ENCODE measurements around the gene PNKD. TPM values are rescaled to one million over a fixed set of nuclear protein-coding genes. Genes with fewer than 3 reads are reported as not detected.
"Not testable (repeated sequence)": the region's sequence is repeated elsewhere in the genome, so short reads cannot be mapped to it uniquely, and the experiment has no call there.

PNKD gene
- total RNA-seq, 1 experiment from 2014 or later, result 57.7 TPM

DNA sequence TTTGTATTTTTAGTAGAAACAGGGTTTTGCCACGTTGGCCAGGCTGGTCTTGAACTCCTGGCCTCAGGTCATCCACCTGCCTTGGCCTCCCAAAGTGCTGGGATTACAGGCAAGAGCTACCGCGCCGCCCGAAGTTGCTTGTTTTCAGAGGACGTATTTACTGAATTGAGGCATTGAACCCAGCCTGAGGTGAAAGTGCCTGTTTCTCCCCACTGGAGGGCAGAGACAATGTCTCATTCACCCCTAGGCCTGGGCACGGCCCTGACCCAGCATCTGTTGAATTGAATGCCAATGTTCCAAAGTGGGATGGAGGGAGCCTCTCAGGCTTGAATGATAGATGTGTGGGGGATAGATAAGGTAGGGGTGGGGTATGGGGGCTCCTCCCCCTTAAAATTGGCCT lies 26.5 kb downstream of the PNKD start:
- Histone ChIP-seq H3K27me3 (replicated peaks) (no peaks in the 10 kb centered on the region), H3K4me1 (replicated peaks) (peaks cover 5% of the 10 kb centered on the region), H3K27ac (no peak overlapping the region), H3K9me3 (replicated peaks) (no peaks in the 10 kb centered on the region), H3K4me3 (no peak overlapping the region), H3K36me3 (no peaks in the 10 kb centered on the region)
- DNase-seq (ENCODE audit: low read depth in 1 of 2, low spot score in 2 of 2), result no peak

- Histone ChIP-seq H3K4me3 (no peak overlapping the region), H3K36me3 (no peaks in the 10 kb centered on the region), H3K27me3 (replicated peaks) (no peaks in the 10 kb centered on the region), H3K27ac (no peak overlapping the region), H3K4me1 (replicated peaks) (no peaks in the 10 kb centered on the region), H3K9me3 (replicated peaks) (no peaks in the 10 kb centered on the region)
- DNase-seq (ENCODE audit: low read depth in 1 of 2, low spot score in 2 of 2), result no peak
Observed at GRCh38 chr2:218298314-218298875, 28.1 kb downstream of the PNKD start.

- no peak for DNase-seq (ENCODE audit: low read depth in 1 of 2, low spot score in 2 of 2)
- Histone ChIP-seq H3K9me3 (replicated peaks) (no peaks in the 10 kb centered on the region), H3K4me1 (replicated peaks) (no peaks in the 10 kb centered on the region), H3K27me3 (replicated peaks) (no peaks in the 10 kb centered on the region), H3K4me3 (no peak overlapping the region), H3K36me3 (no peaks in the 10 kb centered on the region), H3K27ac (no peak overlapping the region)
Observed at GRCh38 chr2:218300141-218300540, 29.8 kb downstream of the PNKD start.

- Histone ChIP-seq H3K4me3 (no peak overlapping the region), H3K27ac (no peak overlapping the region), H3K4me1 (replicated peaks) (no peaks in the 10 kb centered on the region), H3K9me3 (replicated peaks) (no peaks in the 10 kb centered on the region), H3K36me3 (no peaks in the 10 kb centered on the region), H3K27me3 (replicated peaks) (no peaks in the 10 kb centered on the region)
- DNase-seq (ENCODE audit: low read depth in 1 of 2, low spot score in 2 of 2), result peak; percentile 73 to 82
Observed at GRCh38 chr2:218301176-218301819, 31.0 kb downstream of the PNKD start.

DNA sequence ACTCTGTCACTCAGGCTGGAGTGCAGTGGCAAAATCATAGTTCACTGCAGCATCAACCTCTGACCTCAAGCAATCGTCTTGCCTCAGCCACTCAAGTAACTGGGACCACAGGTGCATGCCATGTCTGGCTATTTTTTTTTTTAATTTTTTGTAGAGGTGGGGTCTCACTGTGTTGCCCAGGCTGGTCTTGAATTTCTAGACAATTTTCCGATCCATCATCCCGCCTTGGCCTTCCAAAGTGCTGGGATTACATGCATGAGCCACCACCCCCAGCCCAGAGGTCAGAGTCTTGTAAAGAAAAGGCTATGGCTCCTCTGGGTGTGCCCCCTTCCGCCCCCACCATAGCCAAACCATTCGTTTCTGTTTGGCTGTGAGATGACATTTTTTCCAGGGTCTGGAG lies 35.1 kb downstream of the PNKD start:
- no peak overlapping the region for H3K4me3 ChIP-seq
- H3K36me3 ChIP-seq, result no peaks in the 10 kb centered on the region
- no peak overlapping the region for H3K27ac ChIP-seq
- DNase-seq (ENCODE audit: low read depth in 1 of 2, low spot score in 2 of 2), result no peak
- no peaks in the 10 kb centered on the region for H3K4me1 ChIP-seq (replicated peaks)
- H3K27me3 ChIP-seq (replicated peaks), result no peaks in the 10 kb centered on the region
- H3K9me3 ChIP-seq (replicated peaks), result no peaks in the 10 kb centered on the region

DNA sequence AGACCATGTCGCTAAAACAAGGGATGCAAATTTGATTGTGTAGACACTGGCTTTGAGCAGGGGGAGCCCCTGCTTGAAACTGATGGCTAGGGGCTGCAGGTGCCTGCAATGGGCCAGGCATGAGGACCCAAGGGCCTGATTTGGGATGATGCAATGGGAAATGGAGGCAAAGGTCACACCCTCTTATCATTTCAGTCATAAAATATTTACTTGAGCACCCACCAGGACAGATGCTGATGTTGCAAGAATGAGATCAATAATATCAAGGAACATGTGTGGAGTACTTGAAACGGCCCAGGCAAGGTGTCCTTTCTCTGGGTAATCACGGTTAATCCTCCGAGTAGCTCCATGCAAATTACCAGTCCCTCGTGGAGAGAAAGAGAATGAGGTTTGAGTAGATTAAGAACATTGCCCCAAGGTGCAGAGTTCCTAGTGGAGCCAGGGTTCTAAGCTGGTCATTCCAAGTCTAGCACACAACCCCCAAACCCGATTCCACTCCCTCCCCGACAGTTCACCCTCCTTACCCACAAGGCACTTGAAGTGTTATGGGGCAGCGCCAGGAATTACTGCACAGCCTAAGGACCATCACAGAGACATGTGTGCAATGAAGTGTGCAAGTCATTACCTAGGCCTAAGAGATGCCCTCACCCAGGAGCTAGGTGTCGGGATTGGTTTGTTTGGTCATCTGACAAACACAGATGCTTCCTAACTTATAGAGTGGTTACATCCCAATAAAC lies 36.0 kb downstream of the PNKD start:
- H3K27me3 ChIP-seq (replicated peaks), result no peaks in the 10 kb centered on the region
- no peak overlapping the region for H3K27ac ChIP-seq
- no peaks in the 10 kb centered on the region for H3K9me3 ChIP-seq (replicated peaks)
- H3K36me3 ChIP-seq, result no peaks in the 10 kb centered on the region
- H3K4me1 ChIP-seq (replicated peaks), result no peaks in the 10 kb centered on the region
- no peak overlapping the region for H3K4me3 ChIP-seq
- no peak for DNase-seq (ENCODE audit: low read depth in 1 of 2, low spot score in 2 of 2)

DNA sequence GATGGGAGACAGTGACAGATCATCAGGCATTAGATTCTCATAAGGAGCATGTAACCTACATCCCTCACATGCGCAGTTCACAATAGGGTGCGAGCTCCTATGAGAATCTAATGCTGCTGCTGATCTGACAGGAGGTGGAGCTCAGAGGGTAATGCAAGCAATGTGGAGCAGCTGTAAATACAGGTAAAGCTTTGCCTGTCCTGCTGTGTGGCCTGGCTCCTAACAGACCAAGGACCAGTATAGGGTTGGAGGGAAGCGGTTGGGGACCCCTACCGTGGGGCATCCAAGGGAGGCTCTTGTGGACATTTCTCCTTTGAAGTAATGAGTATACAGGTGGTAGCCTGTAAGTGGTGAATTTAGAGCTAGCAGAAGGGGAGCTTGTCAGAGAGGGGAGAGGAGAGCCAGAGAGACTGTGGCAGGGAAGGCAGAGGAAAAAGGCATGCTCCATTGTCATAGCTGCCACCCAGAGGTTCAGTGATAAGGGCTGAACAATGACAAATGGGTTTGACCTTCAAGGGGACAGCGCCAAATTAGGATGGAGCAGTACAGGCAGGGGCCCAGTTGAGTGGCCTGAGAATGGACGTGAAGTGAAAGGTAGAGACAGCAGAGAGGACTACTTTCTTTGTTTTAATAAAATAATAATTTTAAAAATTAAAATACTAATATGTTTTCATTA lies 37.2 kb downstream of the PNKD start:
- DNase-seq (ENCODE audit: low read depth in 1 of 2, low spot score in 2 of 2), result no peak
- Histone ChIP-seq H3K27me3 (replicated peaks) (no peaks in the 10 kb centered on the region), H3K4me1 (replicated peaks) (no peaks in the 10 kb centered on the region)

DNA sequence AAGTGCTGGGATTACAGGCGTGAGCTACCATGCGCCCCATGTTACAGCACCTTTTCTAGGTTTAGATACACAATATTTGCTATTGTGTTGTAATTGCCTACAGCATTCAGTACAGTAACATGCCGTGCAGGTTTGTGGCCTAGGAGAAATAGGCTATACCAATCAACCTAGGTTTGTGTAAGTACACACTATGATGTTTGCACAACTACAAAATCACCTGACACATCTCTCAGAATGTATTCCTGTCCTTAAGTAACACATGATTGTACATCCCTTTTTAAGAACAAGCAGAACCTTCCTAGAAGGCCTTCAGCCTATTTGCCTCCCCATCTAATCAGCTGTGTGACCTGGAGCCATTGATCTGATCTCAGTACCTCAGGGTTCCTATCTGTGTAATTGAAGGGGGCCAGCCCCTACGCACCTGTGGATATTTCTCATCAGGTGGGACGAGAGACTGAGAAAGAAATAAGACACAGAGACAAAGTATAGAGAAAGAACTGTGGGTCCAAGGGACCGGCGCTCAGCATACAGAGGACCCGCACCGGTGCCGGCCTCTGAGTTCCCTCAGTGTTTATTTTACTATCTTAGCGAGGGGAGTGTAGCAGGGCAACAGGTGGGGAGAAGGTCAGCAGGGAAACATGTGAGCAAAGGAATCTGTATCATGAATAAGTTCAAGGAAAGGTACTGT lies 40.7 kb downstream of the PNKD start:
- Histone ChIP-seq H3K27me3 (replicated peaks) (no peaks in the 10 kb centered on the region), H3K9me3 (replicated peaks) (no peaks in the 10 kb centered on the region), H3K27ac (no peak overlapping the region), H3K36me3 (no peaks in the 10 kb centered on the region), H3K4me3 (no peak overlapping the region), H3K4me1 (replicated peaks) (no peaks in the 10 kb centered on the region)
- DNase-seq (ENCODE audit: low read depth in 1 of 2, low spot score in 2 of 2), result no peak

More for the DNA sequence above, 37.2 kb downstream of the PNKD start:
- Histone ChIP-seq H3K27ac (no peak overlapping the region), H3K4me3 (no peak overlapping the region), H3K9me3 (replicated peaks) (no peaks in the 10 kb centered on the region), H3K36me3 (no peaks in the 10 kb centered on the region)

DNA sequence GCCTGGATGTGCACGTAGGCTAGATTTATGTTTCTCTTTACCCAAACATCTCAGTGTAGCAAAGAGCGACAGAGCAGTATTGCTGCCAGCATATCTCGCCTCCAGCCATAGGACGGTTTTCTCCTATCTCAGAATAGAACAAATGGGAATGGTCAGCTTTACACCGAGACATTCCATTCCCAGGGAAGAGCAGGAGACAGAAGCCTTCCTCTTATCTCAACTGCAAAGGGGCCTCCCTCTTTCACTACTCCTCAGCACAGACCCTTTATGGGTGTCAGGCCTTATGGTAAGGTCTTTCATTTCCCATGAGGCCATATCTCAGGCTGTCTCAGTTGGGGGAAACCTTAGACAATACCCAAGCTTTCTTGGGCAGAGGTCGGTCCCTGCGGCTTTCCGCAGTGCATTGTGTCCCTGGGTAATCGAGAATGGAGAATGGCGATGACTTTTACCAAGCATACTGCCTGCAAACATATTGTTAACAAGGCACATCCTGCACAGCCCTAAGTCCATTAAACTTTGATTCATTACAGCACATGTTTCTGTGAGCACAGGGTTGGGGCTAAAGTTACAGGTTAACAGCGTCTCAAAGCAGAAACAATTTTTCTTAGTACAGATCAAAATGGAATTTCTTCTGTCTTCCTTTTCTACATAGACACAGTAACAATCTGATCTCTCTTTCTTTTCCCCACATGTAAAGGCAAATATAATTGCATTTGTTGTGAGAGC lies 41.4 kb downstream of the PNKD start:
- H3K4me3 ChIP-seq; H3K9me3 ChIP-seq (replicated peaks): not testable (repeated sequence)

GRCh38 chr2:218312267-218312756 lies 42.0 kb downstream of the PNKD start:
- no peak overlapping the region for H3K27ac ChIP-seq
- DNase-seq (ENCODE audit: low read depth in 1 of 2, low spot score in 2 of 2), result no peak
- no peaks in the 10 kb centered on the region for H3K4me1 ChIP-seq (replicated peaks)

More for the DNA sequence above, 41.4 kb downstream of the PNKD start:
- not testable (repeated sequence) for H3K36me3 ChIP-seq; DNase-seq (ENCODE audit: low read depth in 1 of 2, low spot score in 2 of 2); H3K27ac ChIP-seq; H3K4me1 ChIP-seq (replicated peaks); H3K27me3 ChIP-seq (replicated peaks)

DNA sequence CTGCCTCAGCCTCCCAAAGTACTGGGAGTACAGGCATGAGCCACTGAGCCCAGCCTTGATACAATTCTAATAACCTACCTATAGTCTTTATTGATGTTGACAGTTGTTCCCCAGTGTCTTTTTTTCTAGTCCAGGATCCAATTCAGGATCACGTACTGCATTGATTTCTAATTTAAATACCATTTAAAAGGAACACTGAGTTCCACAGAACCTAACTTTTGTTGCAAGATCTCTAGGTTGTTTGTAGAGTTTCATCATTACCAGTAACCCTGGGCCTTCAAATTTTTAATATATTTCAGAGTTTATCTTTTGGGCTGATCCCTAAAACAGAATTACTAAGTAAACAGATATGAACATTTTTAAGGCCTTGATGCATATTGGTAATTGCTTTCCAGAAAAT lies 43.0 kb downstream of the PNKD start:
- Histone ChIP-seq H3K27ac (no peak overlapping the region), H3K27me3 (replicated peaks) (no peaks in the 10 kb centered on the region), H3K36me3 (no peaks in the 10 kb centered on the region), H3K4me3 (no peak overlapping the region), H3K4me1 (replicated peaks) (no peaks in the 10 kb centered on the region), H3K9me3 (replicated peaks) (no peaks in the 10 kb centered on the region)
- DNase-seq (ENCODE audit: low read depth in 1 of 2, low spot score in 2 of 2), result no peak

More at GRCh38 chr2:218312267-218312756, 42.0 kb downstream of the PNKD start:
- H3K36me3 ChIP-seq, result no peaks in the 10 kb centered on the region
- H3K27me3 ChIP-seq (replicated peaks), result no peaks in the 10 kb centered on the region
- no peak overlapping the region for H3K4me3 ChIP-seq
- no peaks in the 10 kb centered on the region for H3K9me3 ChIP-seq (replicated peaks)

- not testable (repeated sequence) for H3K9me3 ChIP-seq (replicated peaks); H3K27ac ChIP-seq; DNase-seq (ENCODE audit: low read depth in 1 of 2, low spot score in 2 of 2); H3K36me3 ChIP-seq; H3K4me3 ChIP-seq; H3K4me1 ChIP-seq (replicated peaks); H3K27me3 ChIP-seq (replicated peaks)
Observed at GRCh38 chr2:218314764-218315163, 44.4 kb downstream of the PNKD start.

- DNase-seq (ENCODE audit: low read depth in 1 of 2, low spot score in 2 of 2), result no peak
- no peak overlapping the region for H3K4me3 ChIP-seq
- H3K4me1 ChIP-seq (replicated peaks), result no peaks in the 10 kb centered on the region
- no peaks in the 10 kb centered on the region for H3K9me3 ChIP-seq (replicated peaks)
- H3K27me3 ChIP-seq (replicated peaks), result no peaks in the 10 kb centered on the region
- H3K36me3 ChIP-seq, result no peaks in the 10 kb centered on the region
- H3K27ac ChIP-seq, result no peak overlapping the region
Observed at GRCh38 chr2:218315397-218315796, 45.1 kb downstream of the PNKD start.

All from SJSA1 (cell line).